Measurements from ENCODE around the gene SLC35F4.

Gene SLC35F4

GRCh38 chr14:57809808-57810207 is 56.1 kb downstream of the SLC35F4 start:
- TF ChIP-seq CTCF (conservative IDR thresholded peaks at IDR 0.05) (no peak), ZFX (IDR thresholded peaks at IDR 0.05) (no peak)
- H3K27ac ChIP-seq, result no peak overlapping the region

- TF ChIP-seq CTCF (conservative IDR thresholded peaks at IDR 0.05), result no peak
- TF ChIP-seq ZFX (IDR thresholded peaks at IDR 0.05), result no peak
Observed at GRCh38 chr14:57797160-57797559, 68.7 kb downstream of the SLC35F4 start.

GRCh38 chr14:57796556-57796955 is 69.3 kb downstream of the SLC35F4 start:
- TF ChIP-seq CTCF (conservative IDR thresholded peaks at IDR 0.05) (no peak), ZFX (IDR thresholded peaks at IDR 0.05) (no peak)
- no peak overlapping the region for H3K27ac ChIP-seq

More at GRCh38 chr14:57797160-57797559, 68.7 kb downstream of the SLC35F4 start:
- H3K27ac ChIP-seq, result no peak overlapping the region

GRCh38 chr14:57785058-57785457 is 80.8 kb downstream of the SLC35F4 start:
- TF ChIP-seq ZFX (IDR thresholded peaks at IDR 0.05), result no peak

GRCh38 chr14:57771801-57772200 is 94.1 kb downstream of the SLC35F4 start:
- TF ChIP-seq CTCF (conservative IDR thresholded peaks at IDR 0.05) (no peak), ZFX (IDR thresholded peaks at IDR 0.05) (no peak)
- H3K27ac ChIP-seq, result no peak overlapping the region

More at GRCh38 chr14:57785058-57785457, 80.8 kb downstream of the SLC35F4 start:
- H3K27ac ChIP-seq, result no peak overlapping the region

GRCh38 chr14:57769863-57770523 is 95.9 kb downstream of the SLC35F4 start:
- no peak overlapping the region for H3K27ac ChIP-seq

GRCh38 chr14:57761800-57762199 is 104.1 kb downstream of the SLC35F4 start:
- TF ChIP-seq ZFX (IDR thresholded peaks at IDR 0.05), result no peak
- no peak for TF ChIP-seq CTCF (conservative IDR thresholded peaks at IDR 0.05)
- H3K27ac ChIP-seq, result no peak overlapping the region

More at GRCh38 chr14:57769863-57770523, 95.9 kb downstream of the SLC35F4 start:
- no peak for TF ChIP-seq ZFX (IDR thresholded peaks at IDR 0.05)

GRCh38 chr14:57760896-57761295 is 105.0 kb downstream of the SLC35F4 start:
- H3K27ac ChIP-seq, result no peak overlapping the region
- TF ChIP-seq ZFX (IDR thresholded peaks at IDR 0.05), result no peak
- TF ChIP-seq CTCF (conservative IDR thresholded peaks at IDR 0.05), result no peak

All from C4-2B (cell line).